Activated T-cell treated with anti-CD3 and anti-CD28 coated beads, Interleukin-2, amount 50 U/mL, for 72 hours (primary cell): ENCODE results near the gene TMEM184A. TPM values are rescaled to one million over a fixed set of nuclear protein-coding genes. Genes with fewer than 3 reads are reported as not detected.

Source experiments
- ATAC-seq, 2 donors: fragments of 150-1000 bp; cut with Tn5 transposase; replicated peaks in 1 of 2; 2 replicates each; pipeline ENCODE4 v1.10.0; 2021; ENCODE audit warnings: moderate library complexity in 2 of 2, mild to moderate bottlenecking in 1 of 2
- DNase-seq, 2 donors: peaks; one replicate each; pipeline ENCODE4 v3.0.0; 2021 to 2022; ENCODE audit warnings: mixed read lengths in 1 of 2
- H3K27ac Mint-ChIP-seq: one replicate; pipeline ENCODE4 v1.8.0; 2022; ENCODE audit warnings: mild to moderate bottlenecking, moderate library complexity, mixed read lengths
- H3K27me3 Mint-ChIP-seq: one replicate; pipeline ENCODE4 v1.8.0; 2022; ENCODE audit warnings: low read depth, mixed read lengths
- H3K36me3 Mint-ChIP-seq, 2 donors: one replicate each; pipeline ENCODE4 v1.8.0; 2022; ENCODE audit warnings: mixed read lengths in 2 of 2, mild to moderate bottlenecking in 1 of 2; ENCODE audit not compliant: insufficient read depth in 2 of 2
- H3K4me1 Mint-ChIP-seq: one replicate; pipeline ENCODE4 v1.8.0; 2022; ENCODE audit warnings: low read depth, mixed read lengths
- H3K4me3 Mint-ChIP-seq, 2 donors: one replicate each; pipeline ENCODE4 v1.8.0; 2022; ENCODE audit warnings: mild to moderate bottlenecking in 2 of 2, mixed read lengths in 2 of 2, moderate library complexity in 2 of 2
- H3K9me3 Mint-ChIP-seq, 2 donors: one replicate each; pipeline ENCODE4 v1.8.0; 2022; ENCODE audit warnings: mixed read lengths in 2 of 2
- total RNA-seq, 2 donors: library from RNA; stranded (reverse); gene quantifications; one replicate each; pipeline ENCODE4 v1.2.3, GENCODE V29; 2022

Gene TMEM184A
- total RNA-seq, 2 donors from 2014 or later: 0.10 TPM; not detected in 1

DNA sequence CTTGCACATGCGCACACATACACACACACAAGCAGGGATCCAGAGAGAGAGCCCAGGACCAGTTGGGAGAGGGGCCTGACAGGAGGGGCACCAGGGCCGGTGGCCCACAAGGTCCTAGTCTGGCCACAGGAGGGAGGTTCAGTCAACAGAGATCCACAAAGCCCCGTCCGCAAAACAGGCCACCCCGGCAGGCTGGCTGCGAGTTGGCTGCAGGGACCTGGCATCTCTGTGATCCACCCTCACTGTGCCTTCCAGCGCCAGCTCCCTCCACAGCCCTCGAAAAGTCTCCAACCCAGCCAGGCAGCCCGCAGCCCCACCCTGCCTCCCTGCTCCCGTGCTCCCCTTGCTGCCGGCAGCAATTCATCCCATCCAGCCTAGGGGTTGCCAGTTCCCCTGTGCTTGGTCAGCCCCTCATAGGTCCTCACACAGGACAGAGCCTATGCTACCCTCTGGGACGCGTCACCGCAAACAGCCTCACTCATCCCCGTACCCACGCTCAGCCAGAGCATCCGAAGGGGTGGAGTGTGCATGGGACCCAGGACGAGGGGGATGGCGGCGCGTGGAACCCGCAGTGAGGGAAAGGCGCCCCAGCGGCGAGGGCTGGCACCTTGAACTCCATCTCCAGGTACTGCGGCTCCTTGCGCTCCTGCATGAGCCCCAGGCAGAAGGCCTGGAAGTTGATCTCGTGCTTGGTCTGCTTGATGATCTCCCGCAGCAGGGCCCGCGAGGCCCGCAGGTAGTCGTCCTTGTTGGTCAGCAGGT lies 59.3 kb downstream of the TMEM184A start:
- no peaks in the 10 kb centered on the region for H3K9me3 Mint-ChIP-seq
- peaks cover 13% of the 10 kb centered on the region for H3K4me1 Mint-ChIP-seq
- no peak for DNase-seq
- no peaks in the 10 kb centered on the region for H3K36me3 Mint-ChIP-seq
- no peak overlapping the region for H3K4me3 Mint-ChIP-seq
- no peak for ATAC-seq
- no peaks in the 10 kb centered on the region for H3K27me3 Mint-ChIP-seq
- H3K27ac Mint-ChIP-seq: no peak overlapping the region

DNA sequence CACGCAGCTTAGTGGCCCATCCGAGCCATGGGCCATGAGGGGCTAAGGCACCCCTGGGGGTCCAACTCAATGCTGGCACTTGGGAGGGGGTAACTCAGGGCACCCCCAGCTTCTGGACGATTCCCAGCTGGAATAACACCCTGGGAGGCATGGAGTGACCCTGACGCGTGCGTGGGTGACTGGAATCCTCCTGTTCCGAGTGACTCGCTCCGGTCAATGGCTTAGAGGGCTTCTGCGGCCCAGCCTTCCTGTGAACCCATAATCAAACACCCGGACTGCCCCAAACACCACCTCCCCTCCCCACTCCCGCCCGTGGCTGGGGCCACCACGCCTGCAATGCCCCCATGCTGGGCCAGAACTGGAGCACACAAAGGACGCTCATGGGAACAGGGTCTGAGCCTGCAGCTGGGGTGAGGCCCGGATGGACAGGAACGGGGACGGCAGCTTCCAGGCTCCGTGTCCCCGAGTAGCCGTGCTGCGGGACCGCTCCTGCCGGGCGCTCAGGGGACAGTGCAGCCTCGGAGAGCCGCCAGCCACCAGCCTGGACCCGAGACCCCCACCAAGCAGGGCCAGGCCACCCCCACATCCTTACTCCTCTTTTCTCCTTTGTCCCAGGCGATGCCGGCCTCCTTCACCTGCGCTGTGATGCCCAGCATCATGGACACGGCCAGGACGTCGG lies 60.3 kb downstream of the TMEM184A start:
- peaks cover 5% of the 10 kb centered on the region for H3K4me1 Mint-ChIP-seq
- no peak overlapping the region for H3K4me3 Mint-ChIP-seq
- H3K9me3 Mint-ChIP-seq: no peaks in the 10 kb centered on the region
- no peak overlapping the region for H3K27ac Mint-ChIP-seq
- peaks cover 0 to 4% of the 10 kb centered on the region in 2 donors for H3K36me3 Mint-ChIP-seq
- ATAC-seq (no peak), DNase-seq (no peak)
- no peaks in the 10 kb centered on the region for H3K27me3 Mint-ChIP-seq

DNA sequence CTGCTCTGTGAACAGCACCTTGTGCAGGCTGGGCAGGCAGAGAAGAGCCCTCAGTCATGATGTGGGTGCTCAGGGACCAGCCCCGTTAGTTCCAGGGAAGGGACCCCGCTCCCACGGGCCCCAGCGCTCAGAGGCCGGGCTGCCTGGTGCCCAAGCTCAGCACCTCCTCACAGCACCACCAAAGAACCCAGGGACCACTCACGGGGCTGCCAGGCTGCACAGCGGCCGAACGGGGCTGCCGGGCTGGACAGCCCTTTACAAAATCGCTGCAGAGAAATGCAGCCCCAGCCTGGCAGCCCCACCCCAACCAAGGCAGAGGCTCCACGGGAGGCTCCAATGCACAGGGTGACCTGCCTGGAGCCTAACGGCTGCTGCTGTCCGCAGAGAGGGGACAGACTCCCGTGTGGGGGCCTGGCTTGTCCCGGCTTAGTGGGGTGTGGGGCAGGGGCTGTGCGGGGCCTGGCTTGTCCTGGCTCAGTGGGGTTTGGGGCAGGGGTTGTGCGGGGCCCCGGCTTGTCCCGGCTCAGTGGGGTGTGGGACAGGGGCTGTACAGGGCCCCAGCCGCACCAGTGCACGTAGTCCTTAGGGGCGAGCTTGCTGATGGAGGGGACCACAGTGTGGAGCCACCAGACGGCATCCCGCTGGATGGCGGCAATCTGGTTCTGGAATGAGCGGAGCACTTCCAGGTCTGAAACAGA lies 61.0 kb downstream of the TMEM184A start:
- no peaks in the 10 kb centered on the region for H3K27me3 Mint-ChIP-seq
- DNase-seq (no peak), ATAC-seq (no peak)
- H3K4me3 Mint-ChIP-seq: no peak overlapping the region
- no peaks in the 10 kb centered on the region for H3K9me3 Mint-ChIP-seq
- no peak overlapping the region for H3K27ac Mint-ChIP-seq
- H3K4me1 Mint-ChIP-seq: no peaks in the 10 kb centered on the region
- peaks cover 0 to 7% of the 10 kb centered on the region in 2 donors for H3K36me3 Mint-ChIP-seq

DNA sequence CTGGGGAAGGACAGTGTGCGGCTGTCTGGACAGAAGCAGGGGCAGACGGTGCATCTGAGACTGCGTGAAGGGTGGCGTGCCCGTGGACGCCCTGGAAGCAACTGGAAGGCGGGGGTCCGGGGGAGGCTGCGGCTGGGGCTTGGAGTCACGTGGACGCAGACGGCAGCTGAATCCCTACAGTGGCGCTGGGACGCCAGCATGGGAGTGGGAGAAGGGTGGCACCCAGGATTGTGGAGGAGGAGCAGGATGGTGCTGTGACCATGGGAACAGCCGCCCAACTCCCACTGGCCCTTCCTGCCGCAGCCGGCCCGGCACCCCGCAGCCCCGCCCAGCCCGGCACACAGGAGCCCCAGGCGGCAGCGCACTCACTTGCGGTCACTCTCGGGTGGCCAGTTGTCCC lies 61.6 kb downstream of the TMEM184A start:
- Mint-ChIP-seq H3K9me3 (no peaks in the 10 kb centered on the region), H3K4me3 (no peak overlapping the region), H3K4me1 (no peaks in the 10 kb centered on the region), H3K27ac (no peak overlapping the region), H3K36me3 (peaks cover 0 to 7% of the 10 kb centered on the region in 2 donors), H3K27me3 (no peaks in the 10 kb centered on the region)
- no peak for DNase-seq
- ATAC-seq: no peak

DNA sequence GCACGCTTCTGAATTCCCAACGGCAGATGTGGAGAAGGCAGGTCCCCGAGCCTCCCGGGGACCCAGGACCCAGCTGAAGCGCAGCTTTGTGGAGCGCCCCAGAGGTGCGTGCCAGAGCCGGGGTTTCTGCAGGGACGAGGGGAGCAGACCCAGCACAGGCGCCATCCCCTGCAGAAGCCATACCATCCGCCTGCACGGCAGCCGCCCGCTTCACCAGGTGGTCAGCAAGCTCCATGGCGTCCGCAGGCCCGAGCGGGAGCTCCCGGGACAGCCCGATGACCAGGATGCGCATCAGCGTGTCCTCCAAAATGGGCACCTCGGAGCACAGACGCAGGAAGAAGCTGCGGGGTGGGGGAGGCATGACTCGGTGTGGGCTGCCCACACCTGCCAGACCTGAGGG lies 62.4 kb downstream of the TMEM184A start:
- no peaks in the 10 kb centered on the region for H3K9me3 Mint-ChIP-seq
- peaks cover 0 to 9% of the 10 kb centered on the region in 2 donors for H3K36me3 Mint-ChIP-seq
- DNase-seq (no peak), ATAC-seq (no peak)
- H3K27ac Mint-ChIP-seq: no peak overlapping the region
- no peaks in the 10 kb centered on the region for H3K27me3 Mint-ChIP-seq
- H3K4me3 Mint-ChIP-seq: no peak overlapping the region
- H3K4me1 Mint-ChIP-seq: no peaks in the 10 kb centered on the region

DNA sequence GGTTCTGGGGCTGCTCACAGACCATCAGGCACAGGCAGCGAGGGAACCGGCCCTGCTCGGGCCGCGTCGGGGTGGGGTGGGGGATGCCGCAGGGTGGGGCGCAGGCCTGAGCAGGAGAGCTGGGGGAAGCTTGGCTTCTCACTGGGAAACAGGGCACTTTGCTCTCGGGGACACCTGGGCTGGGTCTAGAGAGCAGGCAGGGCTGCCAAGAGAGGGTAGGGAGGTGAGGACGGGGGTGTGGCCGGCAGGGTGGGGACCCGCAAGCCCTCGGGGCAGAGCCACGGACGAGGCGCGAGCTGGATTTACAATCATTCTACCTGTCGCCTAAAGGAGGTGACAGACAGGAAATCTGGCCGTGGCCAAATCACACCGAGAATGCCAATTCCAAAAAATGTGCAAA lies 62.9 kb downstream of the TMEM184A start:
- no peaks in the 10 kb centered on the region for H3K9me3 Mint-ChIP-seq
- ATAC-seq (no peak), DNase-seq (no peak)
- no peaks in the 10 kb centered on the region for H3K4me1 Mint-ChIP-seq
- no peaks in the 10 kb centered on the region for H3K27me3 Mint-ChIP-seq
- H3K36me3 Mint-ChIP-seq: peaks cover 0 to 10% of the 10 kb centered on the region in 2 donors
- no peak overlapping the region for H3K4me3 Mint-ChIP-seq
- no peak overlapping the region for H3K27ac Mint-ChIP-seq

DNA sequence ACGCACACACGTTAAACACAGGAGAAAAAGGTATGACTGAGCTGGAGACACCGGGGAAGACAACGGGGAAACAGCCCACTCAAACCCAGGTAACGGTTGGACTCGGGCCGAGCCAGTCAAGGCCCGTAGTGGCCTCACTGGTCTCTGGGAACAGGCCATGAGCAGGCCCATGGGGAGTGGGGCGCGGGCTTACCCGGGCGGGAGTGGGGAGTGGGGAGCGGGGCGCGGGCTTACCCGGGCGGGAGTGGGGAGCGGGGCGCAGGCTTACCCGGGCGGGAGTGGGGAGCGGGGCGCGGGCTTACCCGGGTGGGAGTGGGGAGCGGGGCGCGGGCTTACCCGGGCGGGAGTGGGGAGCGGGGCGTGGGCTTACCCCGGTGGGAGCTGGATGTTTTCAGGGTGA lies 63.4 kb downstream of the TMEM184A start:
- H3K9me3 Mint-ChIP-seq: no peaks in the 10 kb centered on the region
- no peaks in the 10 kb centered on the region for H3K27me3 Mint-ChIP-seq
- H3K4me1 Mint-ChIP-seq: no peaks in the 10 kb centered on the region
- H3K36me3 Mint-ChIP-seq: peaks cover 0 to 10% of the 10 kb centered on the region in 2 donors
- no peak overlapping the region for H3K4me3 Mint-ChIP-seq
- DNase-seq (no peak), ATAC-seq (no peak)
- no peak overlapping the region for H3K27ac Mint-ChIP-seq

Other genes with a start within 250 kb of the TMEM184A start
- gene MICALL2, start 96.7 kb downstream of the TMEM184A start, total RNA-seq: 1 to 10 TPM; 3.5 to 3.7 TPM
- gene INTS1, start 51.8 kb downstream of the TMEM184A start, total RNA-seq: 10 to 100 TPM; 57.0 to 63.9 TPM
- gene MAFK, start 25.5 kb downstream of the TMEM184A start, total RNA-seq: 10 to 100 TPM; 27.0 to 30.7 TPM
- gene PSMG3, start 13.8 kb upstream of the TMEM184A start, total RNA-seq: 10 to 100 TPM; 49.7 to 53.6 TPM
- not detected for gene ELFN1, start 114.1 kb upstream of the TMEM184A start, total RNA-seq